ENCODE measurements around the gene RALGDS. TPM values are rescaled to one million over a fixed set of nuclear protein-coding genes. Genes with fewer than 3 reads are reported as not detected.

The RALGDS gene
- total and polyA plus RNA-seq, 2 of the 13 experiments (the other 11 are each of a cell fraction or from before 2014, with no cell fraction given): 12.9 to 25.5 TPM

DNA sequence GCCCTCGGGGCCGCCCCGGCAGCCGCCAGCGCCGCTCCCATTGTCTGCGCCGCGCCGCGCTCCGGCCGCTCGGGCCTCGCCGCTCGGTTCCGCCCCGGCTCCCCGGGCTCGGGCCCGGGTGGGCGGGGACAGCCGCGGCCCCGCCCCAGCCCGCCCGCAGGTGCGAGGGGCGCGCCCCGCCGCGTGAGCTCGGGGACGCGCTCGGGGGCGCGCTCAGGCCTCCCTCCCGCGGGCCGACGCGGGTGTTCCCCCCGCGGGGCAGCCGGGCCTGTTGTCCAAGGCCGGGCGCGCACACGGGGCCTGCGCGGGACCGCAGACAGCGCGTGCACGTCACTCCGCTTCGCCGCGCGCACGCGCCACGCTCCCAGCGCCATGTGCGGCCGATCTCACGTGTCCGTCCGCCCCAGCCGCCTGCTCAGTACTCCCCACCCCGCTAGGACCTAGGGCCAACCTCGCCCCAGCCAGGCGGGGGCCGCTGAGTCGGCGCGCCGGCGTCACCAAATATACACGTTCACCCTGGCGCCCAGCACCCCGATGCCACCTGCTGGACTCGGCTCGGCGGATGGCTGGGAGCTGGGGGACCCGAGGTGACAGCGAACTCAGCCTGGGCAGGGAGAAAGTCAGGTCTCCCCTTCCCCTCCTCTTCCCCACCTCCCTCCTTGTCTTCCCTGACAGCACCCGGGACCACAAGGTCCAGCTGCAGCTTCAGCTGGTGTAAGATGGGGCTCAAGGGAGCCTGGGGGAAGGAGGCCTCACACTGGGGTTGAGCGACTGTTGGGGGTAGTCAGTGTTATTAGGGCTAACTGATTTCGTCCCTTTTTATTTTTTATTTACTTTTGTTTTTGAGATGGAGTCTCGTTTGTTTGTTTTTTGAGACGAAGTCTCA is 28.3 kb upstream of the RALGDS start (continued):
- TF ChIP-seq, protein P1, sequence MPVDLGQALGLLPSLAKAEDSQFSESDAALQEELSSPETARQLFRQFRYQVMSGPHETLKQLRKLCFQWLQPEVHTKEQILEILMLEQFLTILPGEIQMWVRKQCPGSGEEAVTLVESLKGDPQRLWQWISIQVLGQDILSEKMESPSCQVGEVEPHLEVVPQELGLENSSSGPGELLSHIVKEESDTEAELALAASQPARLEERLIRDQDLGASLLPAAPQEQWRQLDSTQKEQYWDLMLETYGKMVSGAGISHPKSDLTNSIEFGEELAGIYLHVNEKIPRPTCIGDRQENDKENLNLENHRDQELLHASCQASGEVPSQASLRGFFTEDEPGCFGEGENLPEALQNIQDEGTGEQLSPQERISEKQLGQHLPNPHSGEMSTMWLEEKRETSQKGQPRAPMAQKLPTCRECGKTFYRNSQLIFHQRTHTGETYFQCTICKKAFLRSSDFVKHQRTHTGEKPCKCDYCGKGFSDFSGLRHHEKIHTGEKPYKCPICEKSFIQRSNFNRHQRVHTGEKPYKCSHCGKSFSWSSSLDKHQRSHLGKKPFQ (CRISPR knock-in tag; IDR thresholded peaks at IDR 0.05; ENCODE audit: insufficient replicate concordance): no peak
- TF ChIP-seq GZF1 (CRISPR knock-in tag; IDR thresholded peaks at IDR 0.05) (no peak), ZNF549 (CRISPR knock-in tag; IDR thresholded peaks at IDR 0.05) (no peak), ISX (CRISPR knock-in tag; conservative IDR thresholded peaks at IDR 0.05) (no peak), HNRNPLL (IDR thresholded peaks at IDR 0.05; ENCODE audit: low read depth, low read length, poor library complexity, severe bottlenecking) (peak; percentile 92), ZNF160 (CRISPR knock-in tag; IDR thresholded peaks at IDR 0.05) (no peak; the same call in 1 of the 2 replicates), HES4 (CRISPR knock-in tag; IDR thresholded peaks at IDR 0.05; ENCODE audit: borderline replicate concordance) (peak; percentile 66; the same call in 1 of the 2 replicates), KLF6 (CRISPR knock-in tag; IDR thresholded peaks at IDR 0.05) (peak; percentile 82; the same call in 1 of the 2 replicates), KDM2A (CRISPR knock-in tag; IDR thresholded peaks at IDR 0.05; ENCODE audit: borderline replicate concordance, low read depth) (peak; percentile 56; the same call in 1 of the 2 replicates), ZNF607 (CRISPR knock-in tag; IDR thresholded peaks at IDR 0.05; ENCODE audit: borderline replicate concordance) (peak; percentile 57), PLRG1 (conservative IDR thresholded peaks at IDR 0.05) (no peak), RCOR2 (CRISPR knock-in tag; IDR thresholded peaks at IDR 0.05) (no peak), ZNF746 (CRISPR knock-in tag; IDR thresholded peaks at IDR 0.05) (peak; percentile 84), ZSCAN22 (CRISPR knock-in tag; IDR thresholded peaks at IDR 0.05) (no peak), BORCS8-MEF2B (CRISPR knock-in tag; IDR thresholded peaks at IDR 0.05) (peak; percentile 63; the same call in 1 of the 2 replicates), GPN1 (CRISPR knock-in tag; IDR thresholded peaks at IDR 0.05; ENCODE audit: borderline replicate concordance) (0 out of 2 replicates have a peak, but pooled peaks have one; percentile 36), ZNF772 (CRISPR knock-in tag; IDR thresholded peaks at IDR 0.05) (peak; percentile 94)
- TF ChIP-seq, protein P2, sequence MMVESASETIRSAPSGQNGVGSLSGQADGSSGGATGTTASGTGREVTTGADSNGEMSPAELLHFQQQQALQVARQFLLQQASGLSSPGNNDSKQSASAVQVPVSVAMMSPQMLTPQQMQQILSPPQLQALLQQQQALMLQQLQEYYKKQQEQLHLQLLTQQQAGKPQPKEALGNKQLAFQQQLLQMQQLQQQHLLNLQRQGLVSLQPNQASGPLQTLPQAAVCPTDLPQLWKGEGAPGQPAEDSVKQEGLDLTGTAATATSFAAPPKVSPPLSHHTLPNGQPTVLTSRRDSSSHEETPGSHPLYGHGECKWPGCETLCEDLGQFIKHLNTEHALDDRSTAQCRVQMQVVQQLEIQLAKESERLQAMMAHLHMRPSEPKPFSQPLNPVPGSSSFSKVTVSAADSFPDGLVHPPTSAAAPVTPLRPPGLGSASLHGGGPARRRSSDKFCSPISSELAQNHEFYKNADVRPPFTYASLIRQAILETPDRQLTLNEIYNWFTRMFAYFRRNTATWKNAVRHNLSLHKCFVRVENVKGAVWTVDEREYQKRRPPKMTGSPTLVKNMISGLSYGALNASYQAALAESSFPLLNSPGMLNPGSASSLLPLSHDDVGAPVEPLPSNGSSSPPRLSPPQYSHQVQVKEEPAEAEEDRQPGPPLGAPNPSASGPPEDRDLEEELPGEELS (CRISPR knock-in tag; IDR thresholded peaks at IDR 0.05): 0 out of 2 replicates have a peak, but pooled peaks have one; percentile 15
- TF ChIP-seq, protein P3, sequence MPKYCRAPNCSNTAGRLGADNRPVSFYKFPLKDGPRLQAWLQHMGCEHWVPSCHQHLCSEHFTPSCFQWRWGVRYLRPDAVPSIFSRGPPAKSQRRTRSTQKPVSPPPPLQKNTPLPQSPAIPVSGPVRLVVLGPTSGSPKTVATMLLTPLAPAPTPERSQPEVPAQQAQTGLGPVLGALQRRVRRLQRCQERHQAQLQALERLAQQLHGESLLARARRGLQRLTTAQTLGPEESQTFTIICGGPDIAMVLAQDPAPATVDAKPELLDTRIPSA (CRISPR knock-in tag; IDR thresholded peaks at IDR 0.05; ENCODE audit: borderline replicate concordance): 0 out of 2 replicates have a peak, but pooled peaks have one; percentile 45
- TF ChIP-seq, protein P4, sequence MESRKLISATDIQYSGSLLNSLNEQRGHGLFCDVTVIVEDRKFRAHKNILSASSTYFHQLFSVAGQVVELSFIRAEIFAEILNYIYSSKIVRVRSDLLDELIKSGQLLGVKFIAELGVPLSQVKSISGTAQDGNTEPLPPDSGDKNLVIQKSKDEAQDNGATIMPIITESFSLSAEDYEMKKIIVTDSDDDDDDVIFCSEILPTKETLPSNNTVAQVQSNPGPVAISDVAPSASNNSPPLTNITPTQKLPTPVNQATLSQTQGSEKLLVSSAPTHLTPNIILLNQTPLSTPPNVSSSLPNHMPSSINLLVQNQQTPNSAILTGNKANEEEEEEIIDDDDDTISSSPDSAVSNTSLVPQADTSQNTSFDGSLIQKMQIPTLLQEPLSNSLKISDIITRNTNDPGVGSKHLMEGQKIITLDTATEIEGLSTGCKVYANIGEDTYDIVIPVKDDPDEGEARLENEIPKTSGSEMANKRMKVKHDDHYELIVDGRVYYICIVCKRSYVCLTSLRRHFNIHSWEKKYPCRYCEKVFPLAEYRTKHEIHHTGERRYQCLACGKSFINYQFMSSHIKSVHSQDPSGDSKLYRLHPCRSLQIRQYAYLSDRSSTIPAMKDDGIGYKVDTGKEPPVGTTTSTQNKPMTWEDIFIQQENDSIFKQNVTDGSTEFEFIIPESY (CRISPR knock-in tag; IDR thresholded peaks at IDR 0.05): peak; percentile 34; the same call in 1 of the 2 replicates
